NCI-H1436 (cell line): ENCODE results near the gene PACS1.
"Not testable (repeated sequence)": the region's sequence is repeated elsewhere in the genome, so short reads cannot be mapped to it uniquely, and the experiment has no call there.

Source experiments
- DNase-seq: peaks from one replicate; lab custom pipeline; 2025; lab: John Stamatoyannopoulos, UW

The PACS1 gene

GRCh38 chr11:66069715-66070603, at the start of gene PACS1:
Gene PACS1 (plus strand): TSS chr11:66070272. CDS start chr11:66070487, 215 bp downstream.
- DNase-seq: peak; percentile 5

- no peak for DNase-seq
These were observed 49.3 kb upstream of the PACS1 start for GRCh38 chr11:66020618-66021357.

GRCh38 chr11:66022401-66023185, 47.5 kb upstream of the PACS1 start:
- peak; percentile 54 for DNase-seq

- not testable (repeated sequence) for DNase-seq
These were observed 47.0 kb upstream of the PACS1 start for GRCh38 chr11:66023186-66023440.

- DNase-seq: no peak
These were observed 44.0 kb upstream of the PACS1 start, which contains the start of gene CATSPER1 for GRCh38 chr11:66026017-66026529. Gene CATSPER1 (minus strand): TSS chr11:66026479. CDS start chr11:66026379, 100 bp downstream.

GRCh38 chr11:66032957-66033735, 36.9 kb upstream of the PACS1 start:
- no peak for DNase-seq

GRCh38 chr11:66035653-66036333, 34.3 kb upstream of the PACS1 start:
- DNase-seq: peak; percentile 47

GRCh38 chr11:66036334-66036710, 33.8 kb upstream of the PACS1 start:
- DNase-seq: no peak

- no peak for DNase-seq
These were observed 32.7 kb upstream of the PACS1 start for GRCh38 chr11:66037327-66037726.

- DNase-seq: no peak
These were observed 30.3 kb upstream of the PACS1 start for GRCh38 chr11:66039765-66040164.

GRCh38 chr11:66042227-66042995, 27.7 kb upstream of the PACS1 start:
- no peak for DNase-seq

GRCh38 chr11:66042996-66043906, 26.8 kb upstream of the PACS1 start:
- DNase-seq: no peak

- no peak for DNase-seq
These were observed 25.3 kb upstream of the PACS1 start for GRCh38 chr11:66044757-66045156.

GRCh38 chr11:66045177-66045639, 24.9 kb upstream of the PACS1 start:
- DNase-seq: peak; percentile 88

- no peak for DNase-seq
These were observed 23.2 kb upstream of the PACS1 start for GRCh38 chr11:66046901-66047300.

GRCh38 chr11:66047541-66048365, 22.3 kb upstream of the PACS1 start:
- no peak for DNase-seq

- peak; percentile 72 for DNase-seq
These were observed 21.3 kb upstream of the PACS1 start, which contains the start of gene GAL3ST3 for GRCh38 chr11:66048547-66049323. Gene GAL3ST3 (minus strand): TSS chr11:66049161. CDS start chr11:66045415, 3,746 bp downstream.
